Cardiac septum (tissue), 1 donor: ENCODE data around the gene FOXO3. TPM values are rescaled to one million over a fixed set of nuclear protein-coding genes. Genes with fewer than 3 reads are reported as not detected.

Experiments
- DNase-seq: peaks from one replicate; pipeline ENCODE4 v3.0.0-alpha.2; 2020; ENCODE audit warnings: low spot score
- intact Hi-C: fragments of 100-400 bp; cut with DNase I; formaldehyde crosslinking; loops from one replicate; pipeline ENCODE4 v1.14.0; 2022
- total RNA-seq: library from RNA; stranded (reverse); fragmentation: NEBNext Ultra II Directional; extraction: Animal tissue kit (Norgen Biotek cat#: 25700); gene quantifications from one replicate; pipeline ENCODE4 v1.2.1, GENCODE V29; 2021
- donor health status: DM: no; HTN: no; CAD: no.

The FOXO3 gene
- total RNA-seq, 1 donor from 2014 or later, result 32.1 TPM

DNA sequence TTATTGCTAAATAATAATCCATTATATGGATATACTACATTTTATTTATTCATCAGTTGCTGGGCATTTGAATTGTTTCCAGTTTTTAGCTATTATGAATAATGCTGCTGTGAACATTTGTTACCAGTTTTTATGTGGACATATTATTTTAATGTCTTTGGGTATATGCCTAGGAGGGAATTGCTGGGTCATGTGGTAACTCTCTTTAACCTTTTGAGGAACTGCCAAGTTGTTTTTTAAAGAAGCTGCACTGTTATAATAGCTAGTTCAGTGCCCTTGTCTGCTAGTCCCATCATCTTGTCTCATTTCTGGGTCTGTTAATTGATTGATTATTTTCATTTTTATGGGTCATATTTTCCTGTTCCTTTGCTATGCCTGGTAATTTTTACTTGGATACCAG is 56.3 kb downstream of the FOXO3 start:
- intact Hi-C loops, result no loop called here
- no peak for DNase-seq

DNA sequence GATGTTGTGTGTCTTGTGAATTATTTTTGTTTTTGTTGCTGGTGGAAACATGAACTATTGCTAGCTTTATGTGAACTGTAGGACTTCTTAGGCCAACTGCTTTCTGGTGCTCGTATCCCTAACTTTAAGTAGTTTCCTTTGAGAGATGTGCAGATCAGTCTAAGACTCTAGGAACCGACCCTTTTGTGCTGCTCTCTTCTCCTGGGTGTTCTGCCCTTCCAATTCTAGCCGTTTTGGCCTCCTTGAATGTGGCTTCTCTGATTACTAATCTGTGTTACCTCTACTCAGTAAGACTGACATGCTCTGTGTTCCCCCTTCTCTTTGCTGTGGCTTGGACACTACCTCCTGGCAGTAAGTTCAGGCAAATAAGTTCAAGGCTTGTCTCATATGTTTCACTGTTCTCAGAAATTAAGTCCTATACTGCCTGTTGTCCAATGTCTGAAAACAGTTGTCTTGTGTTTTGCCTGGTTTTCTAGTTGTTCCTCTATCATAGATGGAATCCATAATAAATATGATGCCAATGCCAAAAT is 58.0 kb downstream of the FOXO3 start:
- intact Hi-C loops, result no loop called here

DNA sequence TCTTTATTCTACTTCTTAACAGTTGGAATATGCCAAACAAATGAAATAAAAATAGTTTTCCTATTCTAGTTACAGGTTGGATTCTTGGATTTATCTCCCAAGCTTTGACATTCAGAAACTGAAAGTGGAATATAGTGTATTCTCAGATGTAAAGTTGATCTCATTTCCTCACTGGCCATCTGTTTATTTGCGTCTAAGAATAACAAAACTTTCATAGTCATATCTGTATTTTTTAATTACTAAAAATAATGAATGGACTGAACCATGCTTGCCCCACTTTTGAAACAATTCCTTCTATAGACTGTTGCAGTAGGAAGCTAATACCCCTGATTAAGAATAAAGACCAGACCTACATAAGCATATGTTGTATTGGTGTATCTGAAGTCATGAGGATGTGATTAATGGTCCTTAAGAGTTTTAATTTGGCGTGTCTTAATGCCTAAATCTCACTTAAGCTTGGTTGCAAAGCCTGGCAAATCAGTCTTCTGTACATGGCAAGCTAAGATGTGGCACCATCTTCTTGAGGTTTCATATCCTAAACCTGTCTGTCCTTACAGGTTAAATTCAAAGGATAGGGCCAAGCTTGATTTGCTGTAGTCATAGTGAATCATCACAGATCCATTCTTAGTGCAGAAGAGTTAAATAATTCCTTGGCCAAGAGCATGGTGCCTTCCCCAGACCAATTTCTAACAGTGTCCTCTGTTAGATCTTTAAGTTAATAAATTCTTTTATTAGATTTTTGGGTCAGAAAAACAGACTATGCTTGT is 58.9 kb downstream of the FOXO3 start:
- intact Hi-C loops, result no loop called here
- DNase-seq, result no peak

More for the DNA sequence above, 58.0 kb downstream of the FOXO3 start:
- DNase-seq, result no peak

DNA sequence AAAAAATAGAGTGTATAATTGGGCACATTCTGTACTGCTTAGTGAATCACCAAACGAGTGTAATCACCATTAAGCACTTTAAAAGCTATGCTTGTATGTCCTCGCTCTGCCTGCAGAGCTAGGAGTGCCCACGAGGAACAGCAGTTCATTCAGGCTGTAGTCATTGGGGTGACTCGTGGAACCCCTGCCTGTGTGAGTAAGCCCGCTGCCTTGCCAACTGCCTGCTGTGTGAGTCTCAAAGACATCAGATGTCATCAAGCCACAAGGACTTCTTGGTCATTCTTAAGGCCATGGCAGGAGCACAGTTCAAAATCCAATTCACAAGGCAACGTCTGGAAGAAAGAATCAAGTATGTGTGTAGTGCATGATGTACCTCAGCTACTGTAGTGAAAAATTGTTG is 60.4 kb downstream of the FOXO3 start:
- intact Hi-C loops, result no loop called here
- no peak for DNase-seq

DNA sequence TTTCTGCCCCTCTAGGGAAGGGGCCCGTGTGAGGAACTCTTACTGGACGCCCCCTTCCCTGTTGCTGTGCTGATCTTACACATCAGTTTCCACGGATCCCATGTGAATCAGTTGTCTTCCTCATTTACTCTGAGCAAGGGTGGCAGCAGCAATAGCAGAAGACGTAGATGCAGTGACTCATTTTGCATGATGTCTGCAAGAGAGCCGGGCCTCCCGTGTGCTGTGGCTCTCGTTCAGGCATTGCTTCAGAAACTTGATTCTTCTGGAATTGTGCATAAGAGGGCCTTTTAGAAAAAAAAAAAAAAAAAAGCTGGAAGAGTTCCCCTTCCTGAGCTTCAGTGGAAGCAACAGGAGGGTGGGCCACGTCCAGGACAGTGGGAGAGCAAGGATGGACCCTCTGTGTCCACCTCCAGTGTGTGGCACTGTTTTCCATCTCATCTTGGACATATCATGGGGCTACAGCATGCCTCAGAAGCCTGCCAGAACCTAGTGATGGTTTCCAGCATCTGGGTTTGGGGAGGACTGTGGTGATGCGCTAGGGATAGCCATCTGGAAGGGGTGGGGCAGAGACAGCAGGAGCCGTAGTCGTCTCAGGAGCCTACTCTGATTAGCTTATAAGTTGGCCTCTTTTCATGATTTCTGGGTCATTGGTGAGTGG is 62.1 kb downstream of the FOXO3 start:
- intact Hi-C loops, result no loop called here
- no peak for DNase-seq

DNA sequence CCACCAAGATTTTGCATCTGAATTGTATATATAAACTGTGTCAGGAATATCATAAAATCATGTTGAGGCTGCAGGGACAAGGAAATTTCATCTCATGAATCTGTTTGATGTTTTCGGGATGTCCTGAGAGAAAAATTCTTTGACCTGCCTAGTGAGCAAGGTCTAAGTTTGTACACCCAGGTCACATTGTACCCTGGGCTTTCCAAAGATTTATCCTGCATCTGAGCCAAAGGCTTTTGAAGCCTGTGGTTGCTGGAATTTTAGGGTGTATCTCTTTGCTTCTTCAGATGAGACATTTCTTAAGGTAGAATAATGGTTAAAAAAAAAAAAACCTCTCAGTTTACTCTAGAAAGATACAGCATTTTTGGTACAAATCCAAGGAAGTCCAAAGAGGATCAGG is 63.3 kb downstream of the FOXO3 start:
- intact Hi-C loops, result no loop called here
- no peak for DNase-seq

DNA sequence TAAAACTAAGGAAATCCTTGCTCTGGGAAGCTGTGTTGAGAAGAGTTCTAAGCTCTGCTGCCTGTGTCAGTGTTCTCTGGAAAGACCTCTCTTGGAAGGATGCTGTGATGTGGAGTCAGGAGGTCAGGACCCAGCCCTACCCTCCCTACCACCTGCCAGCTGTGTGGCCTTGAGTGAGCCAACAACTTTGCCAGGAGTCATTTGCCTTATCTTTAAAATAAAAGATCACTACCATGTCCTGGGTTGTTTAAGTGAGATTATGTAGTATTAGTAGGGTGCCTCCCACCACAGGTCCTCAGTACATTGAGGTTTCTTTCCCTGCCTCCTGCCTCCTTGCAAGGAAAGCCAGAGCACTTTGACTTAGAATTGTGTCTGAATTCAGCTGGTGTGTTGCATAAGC is 64.9 kb downstream of the FOXO3 start:
- intact Hi-C loops, result no loop called here
- no peak for DNase-seq

DNA sequence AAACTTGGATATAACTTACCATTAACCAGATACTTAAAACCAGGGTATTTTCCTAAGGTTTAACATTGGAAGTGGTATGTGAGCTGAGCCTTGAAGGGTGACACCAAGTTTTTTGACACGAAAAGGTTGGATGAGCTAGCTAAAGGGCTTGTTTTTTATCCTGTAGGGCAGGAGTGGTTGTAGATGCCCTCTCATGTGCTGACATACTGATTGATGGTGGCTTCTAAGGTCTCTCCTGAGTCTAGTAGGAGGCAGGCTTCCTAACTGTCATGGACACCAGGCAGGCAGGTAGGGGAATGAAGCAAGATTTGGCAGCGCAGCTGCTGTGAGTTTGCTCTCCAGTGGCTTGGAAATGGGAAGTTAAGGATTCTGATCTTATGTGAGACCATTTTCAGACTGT is 66.1 kb downstream of the FOXO3 start:
- DNase-seq, result no peak
- intact Hi-C loops, result no loop called here

DNA sequence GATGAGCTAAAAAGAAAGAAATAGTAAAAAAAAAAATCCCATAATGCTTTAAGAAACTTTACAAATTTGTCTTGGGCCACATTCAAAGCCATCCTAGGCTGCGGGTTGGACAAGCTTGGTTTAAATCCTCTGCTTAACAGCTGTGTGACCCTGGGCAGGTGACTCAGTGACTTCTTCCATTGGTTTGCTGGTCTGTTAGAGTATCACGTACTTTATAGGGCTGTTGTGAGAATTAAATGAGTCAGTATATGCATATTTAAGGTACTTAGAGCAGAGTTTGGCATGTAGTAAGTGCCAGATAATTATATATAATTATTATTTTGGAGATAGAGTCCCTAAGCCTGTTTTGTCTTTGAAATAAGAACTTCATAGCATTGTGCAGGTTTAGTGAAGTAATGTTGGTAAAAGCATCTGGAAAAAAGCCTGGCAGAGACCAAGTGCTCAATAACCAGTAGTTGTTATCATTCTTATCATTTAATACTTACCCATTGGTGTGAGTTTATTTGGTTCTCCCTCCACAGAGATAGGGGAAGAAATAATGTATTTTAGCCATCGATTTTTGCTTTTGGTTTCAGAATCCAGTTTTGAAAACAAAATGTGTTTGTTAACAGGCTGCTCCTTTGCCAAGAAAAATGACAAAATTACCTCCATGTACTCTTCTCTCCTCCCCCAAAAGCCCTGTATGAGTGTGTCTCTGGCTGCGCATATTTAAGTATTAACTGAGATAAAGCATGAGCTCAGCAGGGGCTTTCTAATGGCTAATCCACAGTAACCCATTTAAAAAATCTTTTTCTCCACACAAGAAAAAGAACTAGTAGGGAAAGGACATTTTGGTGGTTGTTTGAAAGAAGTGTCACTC is 67.2 kb downstream of the FOXO3 start:
- intact Hi-C loops, result no loop called here

DNA sequence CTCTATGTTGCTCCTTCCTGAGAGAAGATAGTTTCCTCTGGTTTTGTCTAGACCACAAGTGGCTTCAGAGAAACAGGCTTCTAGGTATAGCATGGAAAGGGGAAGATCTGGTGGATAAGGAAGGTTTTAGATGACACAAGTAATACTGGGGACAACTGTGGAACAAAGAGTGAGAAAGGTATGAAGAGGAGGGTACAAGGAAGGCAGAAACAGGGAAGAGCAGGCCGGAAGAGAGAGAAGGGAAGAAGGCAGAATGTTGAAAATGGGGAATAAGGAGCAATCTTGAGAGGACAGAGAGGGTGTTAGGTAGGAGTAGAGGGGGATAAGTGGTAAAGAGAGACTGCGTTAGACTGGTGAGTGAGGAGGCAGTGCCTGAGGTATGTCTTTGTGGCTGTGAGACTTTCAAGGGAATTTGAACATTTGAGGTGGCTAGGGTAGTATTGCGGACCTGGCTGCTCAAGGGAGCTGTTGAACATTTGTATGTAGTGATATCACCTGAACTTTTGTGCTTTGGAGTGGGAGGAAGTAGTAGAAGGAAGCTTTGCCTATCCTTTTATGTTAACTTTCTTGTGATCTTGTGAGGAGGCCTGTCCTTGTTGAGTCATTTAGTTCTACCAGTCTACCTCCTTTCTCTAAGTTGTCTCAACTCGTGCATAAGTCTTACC is 69.5 kb downstream of the FOXO3 start:
- no peak for DNase-seq
- intact Hi-C loops, result no loop called here

More for the DNA sequence above, 67.2 kb downstream of the FOXO3 start:
- no peak for DNase-seq

DNA sequence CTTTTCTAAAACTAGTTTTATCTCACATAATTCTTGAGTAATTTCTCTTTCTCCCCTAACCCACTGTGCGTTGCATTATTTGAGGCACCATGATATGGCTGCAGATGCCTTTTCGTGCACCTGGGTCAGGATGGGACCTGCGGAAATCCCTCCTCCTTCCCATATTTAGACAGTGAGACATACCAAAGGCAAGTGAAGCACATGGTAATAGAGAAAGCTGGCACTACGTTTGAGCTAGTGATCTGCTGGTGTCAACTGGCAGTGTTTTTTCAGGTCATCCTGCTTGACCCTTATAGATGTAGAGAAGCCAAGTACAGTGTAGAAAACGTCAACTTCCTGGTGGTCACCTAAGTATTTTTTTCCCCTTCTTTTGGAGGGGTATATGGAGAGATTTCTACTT is 71.7 kb downstream of the FOXO3 start:
- no peak for DNase-seq
- intact Hi-C loops, result no loop called here

DNA sequence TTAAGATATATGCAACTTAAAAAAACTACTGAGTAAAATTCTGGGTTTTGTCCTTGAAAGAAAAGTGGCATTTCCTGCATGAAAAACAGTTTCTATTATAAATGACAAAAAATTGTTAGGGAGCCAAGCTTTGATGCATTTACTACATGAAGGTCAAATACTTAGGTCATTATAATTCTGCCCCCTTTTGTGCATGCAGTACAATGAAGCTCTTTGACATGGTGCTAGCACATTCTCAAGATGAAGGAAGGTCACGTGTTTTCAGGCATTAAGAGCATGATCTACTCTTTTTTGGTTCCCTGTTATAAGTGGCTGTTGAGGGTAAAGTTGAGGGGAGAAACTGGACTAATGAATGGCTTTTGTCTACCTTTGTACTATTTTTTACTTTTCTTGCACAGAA is 72.7 kb downstream of the FOXO3 start:
- DNase-seq, result no peak
- intact Hi-C loops, result no loop called here

DNA sequence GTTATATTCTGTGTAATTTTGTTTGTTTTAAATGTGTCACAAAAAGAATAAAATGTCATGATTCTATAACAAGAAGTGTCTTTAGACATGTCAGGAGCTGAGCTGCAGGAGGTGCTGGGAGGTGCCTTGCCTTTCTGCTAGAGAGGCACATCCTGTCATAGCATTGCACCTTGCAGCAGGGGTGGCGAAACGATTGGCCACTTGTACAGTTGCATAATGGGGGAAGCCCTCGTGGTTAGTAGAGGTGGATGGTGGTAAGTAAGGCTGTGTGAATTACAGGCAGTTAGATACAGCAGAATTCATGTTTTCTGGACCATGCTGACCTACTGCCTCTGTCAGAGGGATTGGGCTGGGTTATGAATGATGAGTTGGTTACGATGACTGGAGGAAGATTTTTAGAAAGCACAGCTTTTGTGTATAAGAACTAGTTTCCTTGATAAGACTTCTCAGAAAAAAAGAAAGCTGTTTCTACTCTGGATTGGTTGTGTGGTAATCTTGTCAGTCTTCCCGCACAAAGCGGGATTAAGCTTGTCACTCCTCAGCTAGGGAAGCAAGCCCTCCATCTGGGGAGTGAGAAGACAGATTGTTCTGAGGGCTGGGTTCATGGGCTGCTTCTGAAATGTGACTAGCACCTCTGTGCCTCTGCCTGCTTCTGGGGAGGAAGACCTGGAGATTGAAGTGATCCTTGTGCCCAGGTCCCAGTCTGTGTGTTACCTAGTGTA is 74.9 kb downstream of the FOXO3 start:
- peak; percentile 91 for DNase-seq
- intact Hi-C loops, result no loop called here

DNA sequence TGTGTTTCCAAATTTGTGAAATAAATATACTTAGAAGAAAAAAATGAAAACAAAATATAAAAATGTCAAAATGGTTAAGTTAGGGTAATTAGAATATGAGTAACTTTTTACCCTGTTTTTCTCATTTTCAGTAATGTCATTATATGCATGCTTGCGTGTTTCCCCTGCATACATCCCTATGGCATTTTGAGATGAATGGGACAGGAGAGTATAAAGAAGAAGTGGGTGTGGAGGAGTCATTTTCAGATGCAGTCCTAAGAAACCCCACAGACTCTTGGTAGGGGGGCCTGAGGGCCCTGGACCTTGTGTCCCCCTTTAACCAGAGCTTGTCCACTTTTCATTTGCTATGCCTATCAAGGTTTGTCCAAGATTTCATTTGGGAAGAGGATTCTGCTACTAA is 77.2 kb downstream of the FOXO3 start:
- intact Hi-C loops, result no loop called here
- no peak for DNase-seq

DNA sequence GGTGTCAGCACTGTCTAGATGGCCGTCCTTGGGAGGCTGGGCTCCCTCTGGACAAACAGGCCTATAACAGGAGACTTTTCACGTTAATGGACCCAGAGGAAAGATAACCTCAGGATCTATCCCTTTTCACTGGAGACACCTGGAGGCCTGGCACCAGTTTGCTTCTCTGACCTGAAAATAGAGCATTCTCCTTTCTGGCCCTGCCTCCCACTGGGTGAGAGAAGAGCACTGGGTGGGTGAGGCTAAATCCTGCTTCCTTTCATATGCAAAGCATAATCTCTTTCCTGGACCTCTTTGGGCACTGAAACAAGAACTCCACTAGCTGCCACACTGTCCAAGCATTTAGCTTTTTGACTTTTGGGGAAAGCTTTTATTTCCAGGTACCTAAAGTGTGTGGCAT is 78.3 kb downstream of the FOXO3 start:
- intact Hi-C loops, result no loop called here
- DNase-seq, result no peak

DNA sequence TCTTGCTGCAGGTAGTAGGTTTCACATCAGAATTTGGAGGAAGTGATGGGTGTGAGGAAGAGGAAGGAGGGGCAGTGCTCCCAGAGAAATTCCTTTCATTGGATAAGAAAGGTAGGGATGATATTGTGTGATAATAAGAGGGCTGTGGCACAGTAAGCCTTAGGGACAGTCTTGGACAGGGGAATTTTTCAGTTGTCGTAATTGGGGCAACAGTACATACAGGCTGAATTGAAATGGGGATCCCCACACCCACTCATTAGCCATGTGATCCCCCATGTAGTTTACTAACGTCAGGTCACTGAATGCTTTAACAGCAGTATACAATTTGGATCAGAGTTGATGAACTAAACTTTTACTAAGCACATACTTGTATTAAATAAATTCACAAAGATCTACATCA is 79.4 kb downstream of the FOXO3 start:
- DNase-seq, result no peak
- intact Hi-C loops, result no loop called here

DNA sequence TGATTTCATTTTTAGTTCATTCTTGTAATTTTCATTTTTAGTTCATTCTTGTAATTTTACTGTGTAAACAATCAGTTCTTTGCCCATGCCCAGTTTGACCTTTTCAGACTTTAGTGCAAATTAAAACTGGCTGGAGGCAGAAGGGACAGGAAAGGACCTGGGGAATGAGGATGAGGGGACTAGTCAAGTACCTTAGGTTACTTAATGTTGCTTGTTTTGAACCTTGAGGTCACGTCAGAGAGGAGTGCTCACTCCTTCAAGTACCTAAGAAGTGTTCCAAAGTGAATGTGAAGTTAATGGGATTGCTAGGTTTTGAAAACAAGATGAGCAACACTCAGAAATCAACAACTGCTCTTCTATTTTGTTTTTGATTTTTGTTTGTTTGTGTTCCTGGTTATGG is 82.5 kb downstream of the FOXO3 start:
- DNase-seq, result no peak
- intact Hi-C loops, result no loop called here

DNA sequence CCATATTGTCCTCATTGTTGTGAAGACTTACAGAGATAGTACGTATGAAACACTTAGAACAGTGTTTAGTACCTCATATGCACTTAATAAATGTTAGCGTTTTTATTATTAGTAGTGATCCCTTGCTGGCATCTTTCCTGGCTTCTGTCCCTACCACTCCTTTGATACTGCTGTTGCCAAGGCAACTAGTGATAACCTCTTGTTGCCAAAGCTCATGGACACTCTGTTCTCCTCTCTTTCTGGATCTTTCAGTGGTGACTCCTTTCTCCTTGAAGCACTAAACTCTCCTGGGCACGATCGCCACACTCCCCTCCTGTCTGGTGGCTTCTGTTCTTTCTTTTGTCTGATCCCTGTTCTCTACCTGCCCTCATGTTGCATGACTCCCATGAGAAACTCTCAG is 83.5 kb downstream of the FOXO3 start:
- intact Hi-C loops, result no loop called here
- no peak for DNase-seq

DNA sequence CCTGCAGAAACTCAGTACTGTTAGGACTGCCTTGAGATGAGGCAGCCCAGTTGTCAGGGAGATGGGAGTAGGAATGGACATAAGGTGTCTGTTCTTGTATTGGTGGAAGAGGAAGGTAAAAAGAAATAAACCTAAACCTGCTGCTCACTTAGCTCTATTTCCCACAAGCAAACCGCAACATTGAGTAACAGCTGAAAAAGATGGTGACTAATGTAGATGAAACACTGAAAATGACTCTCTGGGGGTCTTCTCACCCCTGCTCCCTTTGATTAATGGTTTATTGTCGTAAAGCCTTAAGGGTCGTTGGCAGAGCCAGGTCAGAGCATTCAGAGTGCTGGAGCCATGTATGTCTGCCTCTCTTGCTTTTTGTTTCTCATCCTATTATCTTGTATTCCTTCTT is 87.5 kb downstream of the FOXO3 start:
- DNase-seq, result no peak

More for the DNA sequence above, 87.5 kb downstream of the FOXO3 start:
- intact Hi-C loops, result no loop called here
